GM19463 (cell line): ENCODE data around the gene SGMS1.
A peak's percentile ranks its signal among the peaks of the same experiment; 100 is the strongest.

ENCODE experiments used
- ATAC-seq: cut with Tn5 transposase; IDR thresholded peaks from one replicate; pipeline ENCODE4 v1.9.1; 2021; ENCODE audit warnings: mild to moderate bottlenecking, moderate library complexity; ENCODE audit not compliant: unreplicated experiment

Gene SGMS1

GRCh38 chr10:50324046-50324445, 299.7 kb downstream of the SGMS1 start:
- no peak for ATAC-seq

- ATAC-seq = no peak
These were observed 301.7 kb downstream of the SGMS1 start for GRCh38 chr10:50322077-50322476.

- ATAC-seq = no peak
These were observed 305.6 kb downstream of the SGMS1 start for GRCh38 chr10:50318129-50318528.

- no peak for ATAC-seq
These were observed 306.8 kb downstream of the SGMS1 start for GRCh38 chr10:50316695-50317648.

GRCh38 chr10:50316174-50316573, 307.6 kb downstream of the SGMS1 start:
- no peak for ATAC-seq

- ATAC-seq = no peak
These were observed 308.3 kb downstream of the SGMS1 start for GRCh38 chr10:50315424-50315823.

- ATAC-seq = no peak
These were observed 309.3 kb downstream of the SGMS1 start for GRCh38 chr10:50314169-50315071.

GRCh38 chr10:50312464-50313437, 311.0 kb downstream of the SGMS1 start:
- ATAC-seq = no peak

GRCh38 chr10:50310560-50311174, 313.1 kb downstream of the SGMS1 start:
- ATAC-seq = peak; percentile 78

GRCh38 chr10:50309342-50309741, 314.4 kb downstream of the SGMS1 start:
- ATAC-seq = no peak

GRCh38 chr10:50304660-50305059, 319.1 kb downstream of the SGMS1 start:
- ATAC-seq = no peak

- ATAC-seq = no peak
These were observed 323.6 kb downstream of the SGMS1 start for GRCh38 chr10:50299948-50300669.

- no peak for ATAC-seq
These were observed 328.4 kb downstream of the SGMS1 start for GRCh38 chr10:50295367-50295766.

GRCh38 chr10:50294582-50294981, 329.2 kb downstream of the SGMS1 start:
- no peak for ATAC-seq

- ATAC-seq = no peak
These were observed 330.0 kb downstream of the SGMS1 start for GRCh38 chr10:50293513-50294313.

GRCh38 chr10:50291261-50291850, 332.4 kb downstream of the SGMS1 start:
- ATAC-seq = no peak

- ATAC-seq = no peak
These were observed 334.6 kb downstream of the SGMS1 start for GRCh38 chr10:50289196-50289595.
